ENCODE measurements around the gene BRPF3. TPM values are rescaled to one million over a fixed set of nuclear protein-coding genes. Genes with fewer than 3 reads are reported as not detected.

BRPF3 gene
- total RNA-seq, 1 donor from 2014 or later: 36.5 TPM

DNA sequence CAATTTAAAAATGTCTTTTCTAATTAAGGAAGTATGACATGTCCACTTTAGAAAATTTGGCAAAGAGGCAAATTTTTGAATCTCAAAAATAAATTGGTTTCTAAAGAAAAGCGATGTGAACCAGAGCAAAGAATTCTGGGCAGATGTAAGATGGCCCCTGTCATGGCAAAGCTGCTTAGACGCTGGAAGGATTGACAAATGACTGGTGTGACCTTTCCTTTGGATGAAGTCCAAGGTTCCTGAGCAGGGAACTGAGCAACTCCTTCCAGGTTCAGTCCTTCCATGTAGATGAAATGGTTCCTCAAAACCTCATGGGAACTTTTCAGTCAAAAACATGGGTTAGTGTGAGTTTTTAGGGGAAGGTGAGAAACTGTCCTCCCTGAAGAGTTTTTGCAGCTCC is 25.1 kb downstream of the BRPF3 start:
- no peak for DNase-seq
- TF ChIP-seq, protein P1, sequence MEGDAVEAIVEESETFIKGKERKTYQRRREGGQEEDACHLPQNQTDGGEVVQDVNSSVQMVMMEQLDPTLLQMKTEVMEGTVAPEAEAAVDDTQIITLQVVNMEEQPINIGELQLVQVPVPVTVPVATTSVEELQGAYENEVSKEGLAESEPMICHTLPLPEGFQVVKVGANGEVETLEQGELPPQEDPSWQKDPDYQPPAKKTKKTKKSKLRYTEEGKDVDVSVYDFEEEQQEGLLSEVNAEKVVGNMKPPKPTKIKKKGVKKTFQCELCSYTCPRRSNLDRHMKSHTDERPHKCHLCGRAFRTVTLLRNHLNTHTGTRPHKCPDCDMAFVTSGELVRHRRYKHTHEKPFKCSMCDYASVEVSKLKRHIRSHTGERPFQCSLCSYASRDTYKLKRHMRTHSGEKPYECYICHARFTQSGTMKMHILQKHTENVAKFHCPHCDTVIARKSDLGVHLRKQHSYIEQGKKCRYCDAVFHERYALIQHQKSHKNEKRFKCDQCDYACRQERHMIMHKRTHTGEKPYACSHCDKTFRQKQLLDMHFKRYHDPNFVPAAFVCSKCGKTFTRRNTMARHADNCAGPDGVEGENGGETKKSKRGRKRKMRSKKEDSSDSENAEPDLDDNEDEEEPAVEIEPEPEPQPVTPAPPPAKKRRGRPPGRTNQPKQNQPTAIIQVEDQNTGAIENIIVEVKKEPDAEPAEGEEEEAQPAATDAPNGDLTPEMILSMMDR (IDR thresholded peaks at IDR 0.05): no peak
- Mint-ChIP-seq H3K36me3 (ENCODE audit: low read depth) (peaks cover 83% of the 10 kb centered on the region), H3K27me3 (no peaks in the 10 kb centered on the region), H3K4me3 (no peak overlapping the region), H3K9me3 (no peaks in the 10 kb centered on the region), H3K27ac (no peak overlapping the region), H3K4me1 (no peaks in the 10 kb centered on the region)
- no peak for ATAC-seq (ENCODE audit: low read depth)
- POLR2A ChIA-PET: no interaction called here
- intact Hi-C loops (cut with micrococcal nuclease): no loop called here
- CTCF ChIA-PET: no interaction called here

DNA sequence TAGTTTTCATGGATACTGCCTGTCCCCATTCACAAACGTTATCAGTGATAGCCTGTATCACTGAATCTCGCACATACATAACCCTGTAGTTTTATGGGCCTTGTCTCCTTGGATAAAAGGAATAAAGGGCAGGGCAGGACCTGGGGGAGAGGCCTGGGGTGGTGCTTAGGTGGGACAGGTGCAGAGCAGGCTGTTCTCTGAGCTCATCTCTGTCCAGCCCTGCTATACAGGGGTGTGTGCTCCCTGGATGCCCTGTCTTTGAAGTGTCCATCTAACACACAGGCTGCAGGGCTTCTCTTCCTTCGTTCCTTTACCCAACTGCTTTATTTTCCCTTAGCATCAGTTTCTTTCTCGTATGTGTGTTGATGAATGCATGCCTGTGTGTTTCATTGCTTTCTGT is 26.4 kb downstream of the BRPF3 start:
- ATAC-seq (ENCODE audit: low read depth) (no peak), DNase-seq (no peak)
- CTCF ChIA-PET: no interaction called here
- no peaks in the 10 kb centered on the region for H3K27me3 Mint-ChIP-seq
- POLR2A ChIA-PET: no interaction called here
- H3K4me3 Mint-ChIP-seq: no peak overlapping the region
- TF ChIP-seq, protein P1 (IDR thresholded peaks at IDR 0.05): no peak
- no peaks in the 10 kb centered on the region for H3K4me1 Mint-ChIP-seq
- intact Hi-C loops (cut with micrococcal nuclease): no loop called here
- peaks cover 79% of the 10 kb centered on the region for H3K36me3 Mint-ChIP-seq (ENCODE audit: low read depth)
- H3K9me3 Mint-ChIP-seq: no peaks in the 10 kb centered on the region
- H3K27ac Mint-ChIP-seq: no peak overlapping the region

DNA sequence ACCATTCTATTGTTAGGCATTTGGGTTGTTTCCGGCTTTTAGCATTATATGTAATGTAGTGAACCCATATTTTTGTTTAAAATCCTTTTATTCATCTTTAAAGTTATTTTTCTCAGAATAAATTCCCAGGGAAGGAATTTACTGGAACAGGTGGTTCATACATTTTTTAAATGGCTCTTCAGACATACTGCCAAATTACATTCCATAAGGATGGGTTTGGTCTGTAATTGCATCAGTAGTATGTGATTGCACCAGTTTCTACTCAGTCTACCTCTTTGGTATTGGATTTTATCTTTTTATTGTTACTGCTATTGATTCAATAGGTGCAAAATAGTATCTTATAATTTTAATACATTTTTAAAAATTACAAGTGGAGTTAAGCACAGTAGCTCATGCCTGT is 27.2 kb downstream of the BRPF3 start:
- no peaks in the 10 kb centered on the region for H3K9me3 Mint-ChIP-seq
- intact Hi-C loops (cut with micrococcal nuclease): no loop called here
- ChIA-PET POLR2A (no interaction called here), CTCF (no interaction called here)
- H3K36me3 Mint-ChIP-seq (ENCODE audit: low read depth): peaks cover 79% of the 10 kb centered on the region
- no peaks in the 10 kb centered on the region for H3K27me3 Mint-ChIP-seq
- no peak for ATAC-seq (ENCODE audit: low read depth)
- no peak overlapping the region for H3K4me3 Mint-ChIP-seq
- no peak overlapping the region for H3K27ac Mint-ChIP-seq
- TF ChIP-seq, protein P1 (IDR thresholded peaks at IDR 0.05): no peak
- no peaks in the 10 kb centered on the region for H3K4me1 Mint-ChIP-seq
- DNase-seq: no peak

DNA sequence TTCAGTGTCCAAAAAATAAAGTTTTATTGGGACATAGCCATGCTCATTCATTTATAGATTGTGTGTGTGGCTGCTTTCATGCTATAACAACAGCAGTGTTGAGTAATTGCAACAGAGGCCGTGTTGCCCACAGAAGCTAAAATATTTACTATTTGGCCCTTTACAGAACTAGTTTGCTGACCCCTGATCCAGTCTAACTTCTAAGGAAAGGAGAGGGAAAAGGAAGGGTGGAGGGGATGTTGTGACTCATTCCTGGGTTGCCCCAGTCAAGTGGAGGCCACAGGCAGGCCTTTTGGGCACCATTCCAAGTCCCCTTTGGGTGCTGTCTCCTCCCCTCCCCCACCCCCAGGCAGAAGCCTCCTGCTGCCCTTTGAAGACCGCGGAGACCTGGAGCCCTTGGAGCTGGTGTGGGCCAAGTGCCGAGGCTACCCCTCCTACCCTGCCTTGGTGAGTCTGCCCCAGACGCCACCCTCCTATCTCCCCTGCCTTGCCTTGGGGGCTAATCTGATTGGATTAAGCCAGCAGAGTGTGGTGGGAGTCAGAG is 28.4 kb downstream of the BRPF3 start:
- DNase-seq (no peak), ATAC-seq (ENCODE audit: low read depth) (no peak)
- Mint-ChIP-seq H3K27me3 (no peaks in the 10 kb centered on the region), H3K27ac (no peak overlapping the region), H3K4me1 (no peaks in the 10 kb centered on the region), H3K9me3 (no peaks in the 10 kb centered on the region), H3K36me3 (ENCODE audit: low read depth) (peaks cover 80% of the 10 kb centered on the region), H3K4me3 (no peak overlapping the region)
- CTCF ChIA-PET: no interaction called here
- intact Hi-C loops (cut with micrococcal nuclease): no loop called here
- POLR2A ChIA-PET: no interaction called here
- TF ChIP-seq, protein P1 (IDR thresholded peaks at IDR 0.05): no peak

DNA sequence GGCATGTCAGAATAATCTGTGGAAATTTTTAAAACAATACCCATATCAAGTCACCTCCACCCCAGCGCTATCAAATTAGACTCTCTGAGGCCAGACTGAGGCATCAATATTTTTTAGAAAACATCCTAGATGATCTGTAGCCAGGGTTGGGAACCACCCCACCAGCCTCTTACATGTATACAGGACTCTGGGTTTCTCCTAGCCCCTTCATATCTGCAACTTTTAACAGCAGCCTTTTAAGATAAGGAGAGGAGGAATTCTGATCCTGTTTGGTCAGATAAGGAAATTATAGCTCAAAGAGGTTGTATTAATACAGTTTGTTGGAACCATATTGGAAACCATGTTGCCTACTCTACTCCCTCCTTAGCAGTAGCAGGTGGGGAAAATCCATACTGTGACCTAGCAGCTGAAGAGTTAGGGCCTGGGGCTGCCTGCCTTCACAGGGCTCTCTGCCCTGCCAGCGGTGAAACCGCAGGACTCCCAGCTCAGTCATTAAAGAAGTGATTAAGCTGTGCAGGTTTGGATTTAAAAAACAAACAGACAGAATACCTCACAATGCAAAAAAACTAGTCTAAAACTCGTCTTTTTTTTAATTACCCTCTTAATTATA is 30.0 kb downstream of the BRPF3 start:
- Mint-ChIP-seq H3K4me3 (no peak overlapping the region), H3K27me3 (no peaks in the 10 kb centered on the region), H3K4me1 (no peaks in the 10 kb centered on the region), H3K27ac (no peak overlapping the region), H3K9me3 (no peaks in the 10 kb centered on the region), H3K36me3 (ENCODE audit: low read depth) (peaks cover 88% of the 10 kb centered on the region)
- POLR2A ChIA-PET: no interaction called here
- intact Hi-C loops (cut with micrococcal nuclease): no loop called here
- DNase-seq (no peak), ATAC-seq (ENCODE audit: low read depth) (no peak)
- CTCF ChIA-PET: no interaction called here
- TF ChIP-seq, protein P1 (IDR thresholded peaks at IDR 0.05): no peak

All from activated B cell treated with CpG ODN at 0.5 μM for 24 hours (primary cell).